Lower leg skin (tissue), 4 donors: ENCODE data around the gene SNX30. TPM values are rescaled to one million over a fixed set of nuclear protein-coding genes. Genes with fewer than 3 reads are reported as not detected.

ENCODE experiments used
- DNase-seq, 2 donors: peaks; one replicate each; pipeline ENCODE4 v3.0.0-alpha.2; 2019; ENCODE audit warnings: low spot score in 2 of 2
- H3K4me3 ChIP-seq: fragments of 200-600 bp; sonication (generic); 2 replicates; pipeline ENCODE4 v1.5.1; 2017; ENCODE audit warnings: mild to moderate bottlenecking, low read depth; ENCODE audit not compliant: poor library complexity, severe bottlenecking
- POLR2A ChIP-seq, 2 donors: fragments of 450-650 bp; IDR thresholded peaks; one replicate each; pipeline ENCODE4 v1.6.1; 2016 to 2017; ENCODE audit warnings: antibody characterized with exemption in 2 of 2, mild to moderate bottlenecking in 1 of 2, moderate library complexity in 1 of 2
- WGBS, 2 donors: methylation state at CpG; one replicate each; pipeline ENCODE4 v1.1.5; 2018; 5-methylcytosine and 5-hydroxymethylcytosine counted together
- intact Hi-C: fragments of 100-400 bp; cut with DNase I; formaldehyde crosslinking; loops from one replicate; pipeline ENCODE4 v1.15.0; 2023; ENCODE audit warnings: low total_unique reads
- total RNA-seq, 4 donors: library from RNA; depleted of rRNA; stranded (reverse); fragments of >200 nt; gene quantifications; one replicate each; pipeline ENCODE4 v1.1.0, GENCODE V29; 2016
- TF ChIP-seq, protein P1 (sequence below), 3 donors: fragments of 450-650 bp; IDR thresholded peaks; one replicate each; pipeline ENCODE4 v1.5.1; 2016; ENCODE audit warnings: antibody characterized with exemption in 3 of 3, mild to moderate bottlenecking in 3 of 3, moderate library complexity in 2 of 3

Gene SNX30
- total RNA-seq, 4 donors from 2014 or later: 7.6 to 16.5 (median 13.0) TPM

DNA sequence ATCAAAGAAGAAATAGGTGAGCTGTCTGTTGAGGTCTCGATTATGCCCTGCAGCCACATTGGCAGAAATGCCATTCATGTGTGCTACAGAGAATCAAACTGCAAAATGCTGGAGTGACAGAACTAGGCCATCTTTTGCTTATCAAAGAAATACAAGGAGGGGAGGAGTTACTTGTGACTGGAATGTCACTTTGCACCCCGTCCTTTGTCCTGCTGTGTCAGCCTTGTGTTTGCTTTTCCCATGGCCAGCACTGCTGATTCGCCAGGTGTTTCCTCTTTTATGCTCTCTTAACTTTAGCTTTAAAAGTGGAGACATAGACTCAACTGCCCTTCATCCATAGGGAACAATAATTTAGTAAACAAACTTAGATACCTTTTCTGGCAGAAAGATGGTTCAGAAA lies 85.8 kb downstream of the SNX30 start:
- WGBS, 2 donors: 77 to 81% methylated on average over 3 of the region's 3 CpGs
- intact Hi-C loops: no loop called here

DNA sequence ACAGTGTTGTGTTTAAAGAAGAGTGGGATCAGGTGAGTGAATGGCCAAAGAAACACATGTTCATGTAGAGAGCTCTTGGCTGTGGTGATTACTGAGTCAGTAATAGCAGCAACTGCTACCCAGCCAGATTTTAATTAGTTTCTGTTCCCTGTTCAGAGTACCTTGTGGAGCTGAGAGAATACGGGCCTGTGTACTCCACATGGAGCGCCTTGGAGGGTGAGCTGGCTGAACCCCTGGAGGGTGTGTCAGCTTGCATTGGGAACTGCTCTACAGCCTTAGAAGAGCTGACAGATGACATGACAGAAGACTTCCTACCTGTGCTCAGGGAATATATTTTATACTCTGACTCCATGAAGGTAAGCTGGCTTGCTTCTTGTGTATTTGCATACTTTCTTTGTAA lies 87.8 kb downstream of the SNX30 start:
- no peak for DNase-seq

More for the DNA sequence above, 85.8 kb downstream of the SNX30 start:
- TF ChIP-seq, protein P1, sequence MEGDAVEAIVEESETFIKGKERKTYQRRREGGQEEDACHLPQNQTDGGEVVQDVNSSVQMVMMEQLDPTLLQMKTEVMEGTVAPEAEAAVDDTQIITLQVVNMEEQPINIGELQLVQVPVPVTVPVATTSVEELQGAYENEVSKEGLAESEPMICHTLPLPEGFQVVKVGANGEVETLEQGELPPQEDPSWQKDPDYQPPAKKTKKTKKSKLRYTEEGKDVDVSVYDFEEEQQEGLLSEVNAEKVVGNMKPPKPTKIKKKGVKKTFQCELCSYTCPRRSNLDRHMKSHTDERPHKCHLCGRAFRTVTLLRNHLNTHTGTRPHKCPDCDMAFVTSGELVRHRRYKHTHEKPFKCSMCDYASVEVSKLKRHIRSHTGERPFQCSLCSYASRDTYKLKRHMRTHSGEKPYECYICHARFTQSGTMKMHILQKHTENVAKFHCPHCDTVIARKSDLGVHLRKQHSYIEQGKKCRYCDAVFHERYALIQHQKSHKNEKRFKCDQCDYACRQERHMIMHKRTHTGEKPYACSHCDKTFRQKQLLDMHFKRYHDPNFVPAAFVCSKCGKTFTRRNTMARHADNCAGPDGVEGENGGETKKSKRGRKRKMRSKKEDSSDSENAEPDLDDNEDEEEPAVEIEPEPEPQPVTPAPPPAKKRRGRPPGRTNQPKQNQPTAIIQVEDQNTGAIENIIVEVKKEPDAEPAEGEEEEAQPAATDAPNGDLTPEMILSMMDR (IDR thresholded peaks at IDR 0.05): no peak
- no peak for TF ChIP-seq POLR2A (IDR thresholded peaks at IDR 0.05)
- DNase-seq: no peak
- no peak overlapping the region for H3K4me3 ChIP-seq

DNA sequence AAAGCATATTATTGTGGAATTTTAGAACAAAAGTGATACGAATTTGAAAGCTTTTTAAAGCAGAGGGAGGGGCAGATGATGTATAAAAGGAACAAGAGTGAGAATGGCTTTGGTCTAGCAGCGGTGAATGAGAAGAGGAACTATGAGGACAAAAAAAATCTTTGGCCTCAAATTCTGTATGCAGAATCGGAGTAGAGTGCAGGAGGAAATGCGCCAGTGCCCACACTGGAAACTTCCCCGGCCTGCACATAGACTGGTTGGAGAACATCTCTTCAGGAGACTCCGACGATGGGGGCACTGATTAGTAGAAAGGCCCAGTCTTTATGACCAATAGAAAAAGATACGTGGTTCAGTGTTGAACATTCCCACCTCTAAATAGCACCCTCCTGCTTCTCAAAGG lies 88.8 kb downstream of the SNX30 start:
- no peak overlapping the region for H3K4me3 ChIP-seq
- DNase-seq: no peak
- intact Hi-C loops: no loop called here
- 87 to 91% methylated on average over 8 of the region's 8 CpGs for WGBS, 2 donors
- no peak for TF ChIP-seq POLR2A (IDR thresholded peaks at IDR 0.05)
- TF ChIP-seq, protein P1 (IDR thresholded peaks at IDR 0.05): no peak

More for the DNA sequence above, 87.8 kb downstream of the SNX30 start:
- intact Hi-C loops: no loop called here
- TF ChIP-seq POLR2A (IDR thresholded peaks at IDR 0.05): no peak
- TF ChIP-seq, protein P1 (IDR thresholded peaks at IDR 0.05): no peak
- WGBS, 2 donors: 95 to 100% methylated on average over 2 of the region's 2 CpGs
- H3K4me3 ChIP-seq: no peak overlapping the region

DNA sequence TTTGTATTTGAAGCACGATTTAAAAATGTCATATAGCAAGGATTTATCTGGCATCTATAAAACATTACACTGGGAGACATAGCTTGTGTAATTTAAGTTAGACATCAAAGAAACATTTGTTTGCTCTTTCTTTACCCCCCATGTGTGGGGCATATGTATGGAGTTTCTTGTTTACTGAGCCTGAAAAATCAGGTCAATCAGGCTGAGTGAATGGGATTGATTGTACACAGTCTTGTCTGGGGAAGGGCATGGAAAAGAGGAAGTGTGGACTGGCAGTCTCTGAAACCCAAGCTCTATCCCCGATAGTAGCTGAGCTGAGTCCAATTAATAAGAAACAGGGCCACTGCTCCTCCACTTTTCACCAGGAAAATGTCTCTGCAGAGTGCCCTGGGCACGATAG lies 90.7 kb downstream of the SNX30 start:
- DNase-seq: no peak
- intact Hi-C loops: no loop called here
- WGBS, 2 donors: 61 to 69% methylated on average over 3 of the region's 3 CpGs
- TF ChIP-seq, protein P1 (IDR thresholded peaks at IDR 0.05): no peak
- no peak for TF ChIP-seq POLR2A (IDR thresholded peaks at IDR 0.05)
- H3K4me3 ChIP-seq: no peak overlapping the region

DNA sequence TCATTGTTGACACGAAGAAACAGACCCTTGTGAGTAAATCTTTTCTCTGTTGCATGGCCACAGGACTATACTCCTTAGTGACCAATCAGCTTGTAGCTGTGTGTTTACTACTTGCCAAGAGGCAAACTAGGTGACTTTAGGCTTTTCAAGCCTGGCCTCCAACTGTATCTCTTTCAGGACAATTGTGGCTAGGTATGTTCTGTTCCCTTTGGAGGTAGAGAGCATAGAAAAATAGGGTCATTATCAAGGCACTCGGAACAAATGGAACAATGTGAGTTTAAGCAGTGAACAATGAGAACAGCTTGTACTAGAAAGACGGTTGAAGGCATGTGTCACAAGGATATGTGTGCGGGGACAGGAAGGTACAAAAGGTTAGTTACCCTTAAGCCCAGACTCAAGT lies 92.0 kb downstream of the SNX30 start:
- TF ChIP-seq, protein P1 (IDR thresholded peaks at IDR 0.05): no peak
- TF ChIP-seq POLR2A (IDR thresholded peaks at IDR 0.05): no peak
- H3K4me3 ChIP-seq: no peak overlapping the region
- DNase-seq: no peak
- intact Hi-C loops: no loop called here
- 87 to 93% methylated on average over 4 of the region's 4 CpGs for WGBS, 2 donors
